NCI-H128 (cell line): ENCODE measurements around the gene TMEM125.
A peak's percentile ranks its signal among the peaks of the same experiment; 100 is the strongest.

Experiments used
- DNase-seq: peaks from one replicate; lab custom pipeline; 2025; ENCODE audit not compliant: unreplicated experiment; lab: John Stamatoyannopoulos, UW

The TMEM125 gene

GRCh38 chr1:43246466-43247213 is 23.1 kb upstream of the TMEM125 start:
- DNase-seq = no peak

GRCh38 chr1:43247256-43247921 is 22.4 kb upstream of the TMEM125 start:
- DNase-seq = no peak

- DNase-seq = no peak
Observed at GRCh38 chr1:43250351-43250761, 19.4 kb upstream of the TMEM125 start.

- no peak for DNase-seq
Observed at GRCh38 chr1:43251024-43251423, 18.8 kb upstream of the TMEM125 start.

DNA sequence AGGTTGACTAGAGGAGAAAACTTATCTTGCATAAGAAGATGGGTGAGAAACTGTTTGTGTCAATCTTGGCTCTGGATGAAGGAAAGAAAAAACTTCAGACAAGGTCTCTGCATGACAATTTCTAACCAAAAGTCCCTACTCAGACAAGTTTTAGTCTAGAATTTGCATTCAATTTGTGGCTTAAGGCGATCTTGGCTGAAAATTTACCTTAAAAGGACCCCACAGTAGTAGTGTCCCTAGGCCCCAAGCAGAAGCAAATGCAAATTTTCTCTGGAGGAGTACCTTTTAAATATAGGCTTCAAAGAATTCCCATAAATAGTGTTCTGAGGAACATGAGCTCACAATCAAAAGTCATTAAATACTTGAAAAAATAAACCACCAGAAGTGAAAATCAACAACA is 17.6 kb upstream of the TMEM125 start:
- DNase-seq = no peak

GRCh38 chr1:43253173-43253572 is 16.6 kb upstream of the TMEM125 start:
- DNase-seq = no peak

DNA sequence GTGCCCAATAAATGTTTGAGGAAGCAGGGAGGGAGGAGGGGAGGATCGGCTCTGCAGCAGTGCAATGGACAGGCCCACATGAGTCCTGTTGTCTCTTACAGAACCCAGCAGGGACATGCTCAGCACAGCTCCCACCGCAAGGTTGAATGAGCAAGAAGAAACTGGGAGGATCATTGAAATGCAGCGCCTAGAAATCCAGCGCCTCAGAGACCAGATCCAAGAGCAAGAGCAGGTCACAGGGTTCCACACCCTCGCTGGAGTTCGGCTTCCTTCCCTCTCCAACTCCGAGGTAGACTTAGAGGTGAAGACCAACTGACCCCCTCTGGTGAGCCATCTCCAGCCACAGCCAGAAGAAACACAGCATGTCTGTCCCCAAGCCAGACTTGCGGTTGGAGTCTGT is 15.9 kb upstream of the TMEM125 start:
- DNase-seq = no peak

DNA sequence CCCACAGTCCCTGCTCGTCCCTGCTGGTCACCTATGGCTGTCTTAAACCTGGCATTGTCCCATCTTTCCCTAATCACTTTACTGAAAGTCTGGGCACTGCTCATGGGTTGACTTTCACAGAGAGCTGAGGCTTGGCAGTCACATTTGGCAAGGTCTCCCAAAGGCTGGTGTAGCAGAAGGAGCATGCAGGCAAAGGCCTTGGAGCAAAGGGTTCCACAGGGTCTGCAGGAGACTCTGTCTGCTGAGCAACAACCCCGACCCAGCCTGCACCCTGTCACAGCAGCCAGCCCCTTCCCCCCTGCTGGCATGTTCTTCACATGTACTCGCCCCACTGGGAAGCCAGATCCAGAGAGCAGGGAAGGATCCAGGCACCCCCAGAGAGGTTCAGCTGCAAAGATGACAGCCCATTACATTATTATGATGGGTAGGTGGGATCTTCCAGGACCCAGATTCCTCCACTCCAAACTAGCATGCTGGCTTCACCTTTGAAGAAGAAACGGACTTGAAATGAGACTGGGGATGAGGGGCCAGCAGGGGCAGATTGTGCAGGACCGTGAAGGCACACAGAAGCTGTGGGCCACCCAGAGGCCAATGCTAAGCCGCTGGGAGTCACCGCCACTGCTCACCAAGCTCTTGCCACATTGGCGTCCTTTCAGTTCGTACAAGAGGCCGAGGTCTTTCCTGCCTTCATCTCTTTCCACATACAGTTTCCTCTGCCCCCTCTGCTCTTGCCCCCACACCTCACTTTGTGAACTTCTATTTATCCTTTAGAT is 14.2 kb upstream of the TMEM125 start:
- no peak for DNase-seq

GRCh38 chr1:43256675-43257570 is 12.9 kb upstream of the TMEM125 start:
- no peak for DNase-seq

DNA sequence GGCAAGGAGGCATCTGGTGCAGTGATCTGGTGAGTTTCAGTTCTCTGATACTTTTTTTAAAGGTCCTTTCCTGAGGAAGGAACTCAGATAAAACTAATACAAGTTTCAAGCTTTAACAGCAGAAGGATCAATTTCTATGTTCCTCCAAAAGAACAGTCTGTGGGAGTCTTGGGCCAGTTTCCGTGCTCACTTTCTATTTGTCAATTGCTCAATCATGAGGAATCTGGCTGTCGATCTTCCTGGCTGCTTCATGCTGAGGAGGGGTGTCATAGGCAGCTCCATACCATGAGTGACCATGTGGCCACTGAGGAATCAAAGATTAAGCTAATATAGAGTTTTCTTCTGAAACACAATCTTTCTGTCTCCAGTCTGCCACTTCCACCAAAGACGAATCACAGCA is 11.4 kb upstream of the TMEM125 start:
- DNase-seq = no peak

GRCh38 chr1:43265431-43265830 is 4.4 kb upstream of the TMEM125 start:
- no peak for DNase-seq

- no peak for DNase-seq
Observed at GRCh38 chr1:43266881-43267280, 2.9 kb upstream of the TMEM125 start.

DNA sequence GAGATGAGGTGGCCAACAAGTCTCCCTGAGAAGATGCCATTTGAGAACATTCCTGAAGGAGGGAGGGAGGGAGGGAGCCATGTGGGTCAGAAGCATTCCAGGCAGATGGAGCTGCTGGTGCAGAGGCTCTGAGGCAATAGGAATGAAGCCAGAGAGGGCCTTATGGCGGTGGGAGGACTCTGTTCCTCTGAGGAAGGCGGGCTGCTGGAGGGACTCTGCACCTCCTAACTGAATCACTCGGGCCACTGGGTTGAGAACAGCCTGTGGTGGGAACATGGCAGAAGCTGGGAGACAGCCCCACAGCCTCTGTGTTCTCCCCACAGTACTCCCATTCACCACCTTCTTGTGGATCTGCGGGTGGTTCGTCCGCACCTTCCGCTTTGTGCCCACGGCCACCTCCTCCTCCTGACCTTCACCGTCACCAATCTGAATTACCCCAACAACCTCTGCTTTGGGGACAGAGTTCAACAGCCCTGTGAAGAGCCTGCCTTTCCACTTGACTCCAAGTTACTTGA is 2.4 kb upstream of the TMEM125 start:
- DNase-seq = no peak

GRCh38 chr1:43267818-43268425 is 1.9 kb upstream of the TMEM125 start:
- no peak for DNase-seq

GRCh38 chr1:43270421-43271095 is 775 bp downstream of the TMEM125 start:
- DNase-seq = peak; percentile 16

GRCh38 chr1:43271186-43272118 is 1.7 kb downstream of the TMEM125 start:
- no peak for DNase-seq

DNA sequence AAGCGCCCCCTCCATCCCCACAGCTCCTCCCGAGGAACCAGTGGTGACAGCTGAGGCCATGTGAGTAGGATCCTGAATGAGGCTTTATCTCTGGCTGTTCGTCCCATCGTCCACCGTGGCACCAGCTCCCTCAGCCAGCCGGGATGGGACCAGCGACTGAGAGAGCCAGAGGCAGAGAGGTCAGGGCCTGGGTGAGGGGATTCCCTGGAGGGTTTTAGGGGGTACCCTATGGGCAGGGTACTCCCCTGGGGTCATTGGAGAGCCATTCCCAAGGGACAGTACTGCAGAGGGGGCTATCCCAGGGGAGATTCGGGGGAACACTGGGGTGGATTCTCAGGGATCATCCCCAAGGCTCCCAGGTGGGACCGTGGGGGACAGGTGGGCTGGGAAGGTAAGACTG is 2.4 kb downstream of the TMEM125 start:
- DNase-seq = no peak
